K562 (cell line): ENCODE measurements around the gene BRME1. TPM values are rescaled to one million over a fixed set of nuclear protein-coding genes. Genes with fewer than 3 reads are reported as not detected.

ENCODE experiments used
- CHCHD3 ChIP-seq: fragments of 250-450 bp; sonication (Bioruptor Pico); IDR thresholded peaks from 2 replicates; pipeline ENCODE4 v2.1.2; 2022; ENCODE audit warnings: mild to moderate bottlenecking
- CREB5 ChIP-seq: fragments of 250-450 bp; sonication (Bioruptor Pico); IDR thresholded peaks from 2 replicates; pipeline ENCODE4 v1.5.0; 2020; ENCODE audit warnings: mild to moderate bottlenecking
- ESRRA ChIP-seq: fragments of 450-650 bp; IDR thresholded peaks from 2 replicates; pipeline ENCODE4 v1.6.1; 2014; ENCODE audit warnings: low read depth, mild to moderate bottlenecking, moderate library complexity, borderline replicate concordance
- FOS ChIP-seq: IDR thresholded peaks from 3 replicates; pipeline ENCODE4 v1.6.1; 2011; ENCODE audit not compliant: insufficient read length; ENCODE audit errors: extremely low read depth
- FUS ChIP-seq: fragments of 200-400 bp; formaldehyde crosslinking; optimal IDR thresholded peaks from 2 replicates; pipeline ENCODE3; 2017; ENCODE audit warnings: low read depth, low read length
- GABPA ChIP-seq: fragments of 200-800 bp; sonication (Bioruptor generic); conservative IDR thresholded peaks from 2 replicates; pipeline ENCODE4 v1.6.1; 2016; ENCODE audit warnings: low read depth, missing genetic modification characterization, missing compliant biosample characterization
- KDM2B ChIP-seq: fragments of 250-450 bp; sonication (Bioruptor Pico); IDR thresholded peaks from 2 replicates; pipeline ENCODE4 v1.8.0; 2021; ENCODE audit warnings: mild to moderate bottlenecking, moderate library complexity
- MITF ChIP-seq: IDR thresholded peaks from 2 replicates; pipeline ENCODE4 v1.6.1; 2014; ENCODE audit warnings: antibody characterized with exemption
- MTA3 ChIP-seq: fragments of 450-650 bp; formaldehyde crosslinking; IDR thresholded peaks from 2 replicates; pipeline ENCODE4 v1.6.1; 2017; ENCODE audit warnings: mild to moderate bottlenecking, borderline replicate concordance
- RAD21 ChIP-seq, 2 experiments: fragments of 250-450 bp in 1 of 2; fragments of 450-650 bp in 1 of 2; sonication (Bioruptor Pico) in 1 of 2; formaldehyde crosslinking in 1 of 2; IDR thresholded peaks in 1 of 2; conservative IDR thresholded peaks in 1 of 2; 2 replicates each; pipeline versions ENCODE4 v1.4.0 to v1.8.0; 2020 to 2022; ENCODE audit warnings: mild to moderate bottlenecking in 2 of 2, moderate library complexity in 1 of 2
- SNAPC5 ChIP-seq: fragments of 250-450 bp; sonication (Bioruptor Pico); IDR thresholded peaks from 2 replicates; pipeline ENCODE4 v1.8.0; 2021; ENCODE audit warnings: moderate library complexity, mild to moderate bottlenecking, inconsistent platforms
- THAP7 ChIP-seq: fragments of 250-450 bp; sonication (Bioruptor Pico); IDR thresholded peaks from 2 replicates; pipeline ENCODE4 v1.5.0; 2021
- ZNF407 ChIP-seq: fragments of 450-650 bp; IDR thresholded peaks from 2 replicates; pipeline ENCODE4 v1.6.1; 2016; ENCODE audit warnings: low read depth
- ZNF696 ChIP-seq: fragments of 250-450 bp; sonication (Bioruptor Pico); conservative IDR thresholded peaks from 2 replicates; pipeline ENCODE4 v1.4.0; 2020; ENCODE audit warnings: mild to moderate bottlenecking, moderate library complexity
- ZNF707 ChIP-seq: fragments of 250-450 bp; sonication (Bioruptor Pico); conservative IDR thresholded peaks from 2 replicates; pipeline ENCODE4 v1.8.0; 2022; ENCODE audit warnings: inconsistent platforms, mild to moderate bottlenecking, moderate library complexity
- polyA plus RNA-seq, 8 experiments: library from polyadenylated mRNA; depleted of rRNA in 4 of 8; stranded (reverse) in 5 of 8; unstranded in 3 of 8; fragments of >200 nt; fragmentation: Nextera tagmentation in 2 of 8; fragmentation: Illumina TruSeq in 1 of 8; extraction: Ambion mirVana in 2 of 8; extraction: Trizol in 1 of 8; gene quantifications; 2 replicates each; pipeline versions ENCODE4 v1.2.1 to v1.2.3, GENCODE V29; 2011 to 2014; ENCODE audit warnings: inconsistent platforms in 1 of 8, missing spikeins in 1 of 8
- total RNA-seq, 7 experiments: library from RNA; depleted of rRNA in 6 of 7; stranded (reverse); fragments of >200 nt in 6 of 7; fragmentation: Illumina TruSeq in 2 of 7; extraction: Trizol in 2 of 7; gene quantifications; 2 replicates each; pipeline versions ENCODE4 v1.2.1 to v1.2.3, GENCODE V29; 2011 to 2021; ENCODE audit warnings: low replicate concordance in 1 of 7

The BRME1 gene
- total and polyA plus RNA-seq, 9 of the 15 experiments (the other 6 are each of a cell fraction or from before 2014, with no cell fraction given), result 0.75 to 6.1 (median 3.6) TPM

GRCh38 chr19:13850910-13851733 lies 54.8 kb downstream of the BRME1 start (continued):
- no peak for TF ChIP-seq ZNF407
- TF ChIP-seq ZNF696 (CRISPR knock-in tag), result no peak
- no peak for TF ChIP-seq ZNF707 (CRISPR knock-in tag)
- TF ChIP-seq FOS, result peak; percentile 83
- no peak for TF ChIP-seq KDM2B (CRISPR knock-in tag)
- no peak for TF ChIP-seq GABPA (tag)
- 0 out of 2 replicates have a peak, but pooled peaks have one; percentile 6 for TF ChIP-seq MITF
- TF ChIP-seq FUS, result no peak
- TF ChIP-seq ESRRA, result no peak; the same call in 1 of the 2 replicates
- TF ChIP-seq CHCHD3 (CRISPR knock-in tag), result no peak
- TF ChIP-seq SNAPC5, result no peak
- TF ChIP-seq MTA3, result peak; percentile 84
- no peak for TF ChIP-seq RAD21 (CRISPR knock-in tag; conservative IDR thresholded peaks at IDR 0.05 in 1 of 2, IDR thresholded peaks at IDR 0.05 in 1 of 2)
- no peak for TF ChIP-seq THAP7
- TF ChIP-seq CREB5, result no peak
